ENCODE results near the gene RCBTB2.
"Not testable (repeated sequence)": the region's sequence is repeated elsewhere in the genome, so short reads cannot be mapped to it uniquely, and the experiment has no call there.

Gene RCBTB2

DNA sequence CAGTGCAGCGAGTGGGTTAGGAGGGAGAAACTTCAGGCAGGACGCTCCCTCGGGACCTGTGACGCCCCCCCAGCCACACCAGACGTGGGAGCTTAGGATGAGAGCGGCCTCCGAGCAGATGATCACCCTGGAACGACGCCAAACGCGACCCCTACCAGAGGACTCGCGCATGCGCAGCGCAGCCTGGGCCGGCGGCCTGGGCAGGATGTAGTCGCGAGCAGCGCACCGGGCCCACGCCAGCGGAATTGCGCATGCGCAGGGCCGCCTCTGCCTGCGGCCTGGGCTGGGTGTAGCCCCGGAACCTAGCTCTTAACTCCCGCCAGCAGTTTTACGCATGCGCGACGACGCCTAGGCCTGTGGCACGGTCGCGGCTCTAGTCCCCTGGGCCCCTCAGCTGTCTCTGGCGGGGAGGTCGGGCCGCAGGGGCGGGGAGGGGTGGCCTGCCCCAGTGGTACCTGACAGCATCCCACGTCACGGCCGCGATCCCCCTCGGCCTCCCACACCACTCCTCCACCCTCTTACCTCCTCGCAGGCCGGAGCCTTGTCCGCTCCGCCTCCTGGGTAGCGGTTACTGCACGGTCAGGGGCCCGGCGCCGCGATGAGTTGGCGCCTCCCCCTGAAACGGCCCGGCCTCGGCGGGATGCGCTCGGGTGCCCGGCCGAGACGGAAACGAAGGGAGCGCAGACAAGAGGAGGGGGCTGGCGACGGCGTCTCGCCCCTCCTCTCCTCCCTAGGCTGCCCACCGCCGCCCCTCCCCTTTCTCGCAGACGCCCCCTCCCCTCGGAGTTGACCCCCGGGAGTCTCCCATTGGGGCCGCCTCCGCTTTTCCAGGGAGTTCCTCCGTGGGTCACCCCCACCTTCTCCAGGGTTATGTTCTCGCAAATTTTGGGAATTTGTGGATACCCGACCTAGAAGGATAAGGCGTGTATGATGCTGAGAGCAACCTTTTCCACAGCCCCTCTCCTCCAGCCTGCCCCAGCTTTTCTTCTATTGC is at the start of gene RCBTB2:
Gene RCBTB2, minus strand, starts transcription at position 575 of the 994 bp plus-strand sequence. CDS start 11,141 bp downstream, outside the sequence.
- DNase-seq: peak; percentile 81 to 99 (median 94)

DNA sequence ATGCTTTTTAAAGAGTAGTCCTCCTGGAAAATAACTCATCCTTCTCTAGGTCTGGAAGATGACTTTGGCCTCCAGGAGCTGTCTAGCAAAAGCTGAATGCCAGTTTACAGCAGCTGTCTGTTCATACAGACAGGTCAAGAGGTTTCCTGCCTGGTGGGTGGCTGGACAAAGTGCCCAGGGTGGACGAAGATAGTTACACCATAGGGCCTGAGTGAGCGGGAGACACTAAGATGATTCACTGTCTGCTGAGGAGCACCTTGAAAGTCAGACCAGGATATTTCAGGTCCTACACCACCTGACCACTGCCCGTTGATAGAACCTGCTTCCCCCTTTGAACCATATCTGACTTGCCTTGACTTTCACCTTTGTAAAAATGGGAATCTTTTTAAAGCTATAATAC is 49.2 kb upstream of the RCBTB2 start:
- DNase-seq: no peak

DNA sequence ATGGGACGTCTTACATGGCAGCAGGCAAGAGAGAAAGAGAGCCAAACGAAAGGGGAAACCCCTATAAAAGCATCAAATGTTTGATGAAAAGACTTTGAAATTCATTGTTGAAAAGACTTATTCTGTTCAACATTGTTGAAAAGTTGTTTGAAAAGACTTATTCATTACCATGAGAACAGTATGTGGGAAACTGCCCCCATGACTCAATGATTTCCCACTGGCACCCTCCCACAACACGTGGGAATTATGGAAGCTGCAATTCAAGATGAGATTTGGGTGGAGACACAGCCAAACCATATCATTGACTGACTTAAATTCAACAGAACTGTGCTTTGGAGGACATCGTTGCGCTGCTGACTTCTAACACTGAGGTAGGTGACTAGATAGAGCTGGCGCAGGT is 48.0 kb upstream of the RCBTB2 start:
- DNase-seq: no peak

DNA sequence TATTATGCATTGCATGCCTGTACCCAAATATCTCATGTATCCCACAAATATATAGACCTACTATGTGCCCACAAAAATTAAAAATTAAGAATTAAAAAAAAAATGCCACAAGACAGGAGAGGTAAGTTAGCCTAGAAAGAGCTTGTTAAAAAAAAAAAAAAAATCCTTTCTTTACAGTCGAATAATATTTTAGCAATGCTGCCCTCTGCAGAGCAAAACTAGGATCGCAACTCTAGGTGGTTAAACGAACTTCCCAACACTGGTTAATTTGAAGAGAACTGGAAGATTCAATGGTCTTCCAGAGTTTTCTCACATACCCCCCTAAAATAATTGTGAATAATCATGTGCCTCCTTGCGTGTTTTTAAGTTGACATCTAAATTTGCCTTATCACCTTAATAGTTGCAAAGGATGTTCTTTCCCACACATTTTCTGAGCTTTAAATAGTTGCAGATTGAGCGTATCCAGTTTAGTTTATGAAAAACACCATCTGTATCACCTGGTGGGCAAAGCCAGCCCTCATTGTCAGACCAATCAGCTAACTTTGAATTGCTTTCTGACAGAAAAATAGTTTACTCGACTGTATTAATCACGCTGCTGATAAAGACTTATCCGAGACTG is 47.4 kb upstream of the RCBTB2 start:
- DNase-seq: peak in 23 of 56 donors; percentile 6 to 84 (median 32)

DNA sequence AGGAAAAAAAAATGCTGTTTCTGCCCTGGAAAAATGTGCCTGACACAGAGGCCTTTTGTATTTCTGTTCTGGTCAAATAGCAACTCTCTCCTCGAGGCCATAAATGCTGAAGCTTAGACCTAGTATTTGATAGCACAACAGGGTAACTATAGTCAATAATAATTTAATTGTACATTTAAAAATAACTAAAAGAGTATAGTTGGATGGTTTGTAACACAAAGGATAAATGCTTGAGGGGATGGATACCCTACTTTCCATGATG is 47.0 kb upstream of the RCBTB2 start:
- not testable (repeated sequence) for DNase-seq

DNA sequence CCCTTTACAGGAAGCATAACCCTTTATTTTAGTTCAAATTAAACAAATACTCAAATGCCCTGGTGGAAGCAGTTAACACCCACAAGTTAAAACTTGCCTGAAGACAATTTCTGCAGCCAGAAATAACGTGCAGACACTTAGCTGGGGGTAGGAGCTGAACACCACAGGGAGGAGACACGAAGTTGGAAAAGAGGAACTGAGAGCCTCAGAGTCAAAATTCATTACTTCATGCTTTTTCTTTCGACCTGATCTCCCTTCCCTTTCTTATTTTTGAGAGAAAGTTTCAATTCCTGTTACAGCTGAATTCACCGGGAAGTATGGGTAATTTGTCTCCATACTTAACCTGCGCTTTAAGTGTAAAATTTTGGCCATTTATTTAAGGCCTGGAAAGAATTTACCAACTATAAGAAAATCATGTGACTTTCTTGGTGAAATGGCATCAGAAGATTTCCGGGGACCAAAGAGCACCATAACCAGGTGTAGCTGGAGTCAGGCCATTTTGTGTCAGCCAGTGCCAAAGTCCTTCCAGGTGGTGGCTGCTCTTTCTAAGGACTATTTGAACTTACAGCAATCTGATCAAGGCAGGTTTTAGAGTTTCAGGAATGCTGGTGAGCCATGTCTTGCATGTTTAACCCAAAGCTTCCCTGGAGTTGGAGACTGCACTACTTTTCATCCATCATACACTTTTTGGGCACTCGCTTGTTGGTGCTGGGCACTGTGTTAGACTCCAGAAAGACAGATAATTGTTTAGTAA is 46.5 kb upstream of the RCBTB2 start:
- DNase-seq: no peak

DNA sequence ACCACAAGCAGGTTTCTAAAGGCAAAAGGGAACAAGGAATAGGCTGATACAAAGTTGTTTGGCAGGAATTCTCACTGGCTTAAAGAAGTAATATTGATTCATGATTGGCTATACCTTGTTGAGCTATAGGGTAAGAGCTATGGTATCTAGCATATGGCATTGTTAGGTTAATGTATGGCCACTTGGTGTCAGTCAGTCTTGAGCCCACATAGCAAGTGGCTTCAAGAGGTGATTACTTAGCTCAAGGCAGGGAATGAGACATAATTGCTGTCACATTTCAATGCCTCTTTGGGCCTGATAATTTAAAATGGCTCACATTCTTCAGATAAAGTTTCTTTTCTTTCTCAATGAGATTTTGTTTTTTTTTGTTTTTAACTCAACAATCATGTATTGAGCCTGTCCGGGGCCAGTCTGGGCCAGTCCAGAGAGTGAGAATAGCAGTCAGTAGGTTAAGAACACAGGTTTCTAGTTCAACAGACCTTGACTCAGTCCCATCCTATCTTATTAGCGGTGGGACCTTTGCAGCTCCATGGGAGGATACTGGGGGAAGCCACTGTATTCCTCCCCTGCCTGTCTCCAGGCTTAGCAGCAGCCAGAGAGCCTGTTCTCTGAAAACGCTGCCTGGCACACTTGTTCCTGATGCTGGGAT is 45.8 kb upstream of the RCBTB2 start:
- no peak for DNase-seq

DNA sequence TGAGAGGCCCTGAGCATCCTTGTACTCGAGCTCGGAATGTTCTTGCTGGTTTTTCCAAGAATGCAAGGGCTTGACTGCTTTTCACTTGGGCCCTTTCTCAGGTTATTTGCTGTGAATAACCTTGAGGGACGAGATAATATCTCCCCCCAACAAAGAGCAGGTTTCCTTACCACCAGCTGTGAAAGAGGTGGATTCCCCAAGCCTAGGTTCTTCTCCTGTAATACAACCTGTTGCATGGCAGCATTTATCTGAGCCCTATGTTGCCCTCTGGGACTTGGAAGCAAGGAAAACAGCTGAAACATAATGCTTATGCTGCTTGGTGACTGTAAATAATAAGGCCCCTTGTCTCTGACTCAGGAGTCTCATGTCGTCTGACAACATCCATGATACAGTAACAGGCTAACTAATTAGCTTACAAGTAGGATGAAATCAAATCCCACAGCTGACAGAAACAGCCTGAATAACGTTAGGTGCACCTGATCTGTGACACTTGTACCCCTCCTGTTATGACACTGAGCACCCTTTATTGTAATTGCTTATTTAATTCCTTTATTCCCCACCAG is 43.6 kb upstream of the RCBTB2 start:
- DNase-seq: no peak

DNA sequence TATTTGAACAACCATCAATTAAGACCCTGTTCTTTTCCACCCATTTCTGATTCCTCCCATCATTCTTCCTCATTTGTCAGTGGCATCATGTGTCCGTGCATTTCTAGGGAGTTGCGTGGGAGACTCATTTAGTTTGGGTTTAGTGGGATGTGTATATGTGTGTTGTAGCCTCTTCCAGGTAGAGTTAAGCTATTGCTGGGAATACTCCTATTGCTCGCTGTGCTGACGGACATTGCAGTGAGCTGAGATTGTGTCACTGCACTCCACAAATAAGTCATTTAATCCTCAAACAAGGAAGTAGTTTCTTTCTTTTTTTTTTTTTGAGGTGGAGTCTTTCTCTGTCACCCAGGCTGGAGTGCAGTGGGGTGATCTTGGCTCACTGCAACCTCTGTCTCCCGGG is 42.2 kb upstream of the RCBTB2 start:
- no peak for DNase-seq

DNA sequence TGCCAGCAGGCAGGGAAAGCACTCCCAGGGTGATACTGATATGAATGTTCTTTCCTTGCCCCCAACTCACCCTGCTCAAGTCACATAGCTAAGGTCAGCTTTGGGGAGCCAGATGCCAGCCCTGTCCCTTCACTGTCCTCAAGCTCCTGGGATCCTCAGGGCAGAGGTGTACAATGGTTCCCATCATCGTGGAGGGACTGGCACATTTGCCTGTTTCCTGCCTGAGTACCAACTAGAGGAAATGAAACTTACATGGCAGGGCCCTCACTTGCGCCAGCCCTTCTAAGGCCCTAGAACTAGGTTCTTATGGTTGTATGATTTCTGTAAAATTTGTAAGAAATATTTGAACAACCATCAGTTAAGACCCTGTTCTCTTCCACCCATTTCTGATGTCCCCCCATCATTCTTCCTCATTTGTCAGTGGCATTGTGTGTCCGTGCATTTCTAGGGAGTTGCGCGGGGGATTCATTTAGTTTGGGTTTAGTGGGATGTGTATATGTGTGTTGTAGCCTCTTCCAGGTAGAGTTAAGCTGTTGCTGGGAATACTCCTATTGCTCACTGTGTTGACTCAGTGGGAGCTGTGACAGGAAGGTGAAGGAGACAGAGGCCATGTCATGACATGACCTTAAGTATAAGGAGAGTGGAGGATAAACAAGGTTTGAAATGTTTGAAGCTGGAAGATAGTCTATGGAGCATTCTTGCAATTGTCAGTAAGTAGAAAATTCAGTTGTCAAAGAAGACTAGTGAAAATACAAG is 41.3 kb upstream of the RCBTB2 start:
- DNase-seq: peak in 1 of 56 donors; percentile 34

DNA sequence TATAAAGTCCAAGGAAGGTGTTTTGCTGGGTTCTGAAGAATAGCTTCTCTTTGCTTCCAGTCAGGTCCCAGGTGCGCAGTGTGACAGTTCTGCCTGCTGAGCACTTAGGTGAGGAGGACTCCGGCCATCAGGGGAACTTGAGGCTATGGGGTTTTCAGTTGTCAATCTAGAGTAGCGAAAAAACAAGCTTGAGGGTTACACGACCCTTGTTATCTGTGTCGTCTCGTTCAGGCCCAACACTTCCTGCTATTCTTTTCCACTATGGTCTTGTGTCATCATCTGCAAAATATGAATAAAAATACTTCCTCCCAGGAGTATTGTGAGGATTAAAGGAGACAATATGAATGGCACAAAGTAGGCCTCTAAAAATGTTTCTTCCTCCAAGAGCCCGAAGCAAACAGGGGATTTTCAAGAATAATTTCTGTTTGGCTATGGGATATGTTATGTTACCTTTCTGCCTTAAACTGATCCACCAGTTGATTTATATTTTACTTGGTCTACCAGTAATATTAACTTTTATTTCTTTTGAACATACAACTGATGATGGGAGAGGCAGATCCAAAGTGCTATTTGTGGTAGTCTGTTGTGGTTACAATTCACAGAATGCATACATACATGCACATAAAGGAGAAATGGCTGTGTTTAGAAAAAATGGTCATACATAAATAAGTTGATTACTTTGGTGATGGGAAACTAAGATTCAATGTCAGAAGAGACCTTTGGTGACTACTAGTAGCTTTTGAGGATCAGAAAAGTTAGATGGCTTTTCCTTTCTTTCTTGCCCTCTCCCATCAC is 40.5 kb upstream of the RCBTB2 start:
- DNase-seq: no peak

DNA sequence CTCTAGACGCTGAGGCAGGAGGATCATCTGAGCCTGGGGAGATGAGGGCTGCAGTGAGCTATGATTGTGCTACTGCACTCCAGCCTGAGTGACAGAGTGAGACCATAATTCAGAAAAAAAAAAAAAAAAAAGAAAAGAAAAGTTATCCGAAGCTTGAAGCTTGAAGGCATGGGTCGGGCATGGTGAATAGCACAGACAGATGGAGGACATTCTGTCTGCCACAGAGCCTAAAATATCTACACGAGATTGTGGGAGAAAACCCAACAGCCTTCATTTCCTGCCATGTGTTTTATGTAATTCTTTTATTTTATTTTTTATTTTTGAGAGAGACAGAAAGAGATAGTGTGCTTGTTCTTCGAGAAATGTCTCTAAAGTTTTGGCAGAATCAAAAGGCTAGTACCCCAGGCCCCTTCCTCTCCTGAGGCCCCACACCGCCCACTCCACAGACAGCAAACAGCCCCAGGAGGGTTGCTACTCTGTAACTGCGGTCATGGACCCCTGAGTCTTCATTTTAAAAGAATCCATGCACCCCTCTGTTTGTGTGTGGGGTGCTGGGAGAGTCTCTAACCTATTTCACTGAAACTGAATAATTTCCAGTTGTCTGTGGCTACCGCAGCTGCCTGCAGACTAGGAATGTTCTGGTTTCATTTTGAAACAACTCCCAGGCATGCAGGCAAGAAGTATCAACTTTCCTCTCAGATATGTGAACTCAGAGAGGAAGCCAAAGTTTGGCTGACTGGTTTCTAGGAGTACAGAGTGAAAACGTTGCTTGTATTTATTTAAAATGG is 38.4 kb upstream of the RCBTB2 start:
- peak in 2 of 56 donors; percentile 14 to 16 for DNase-seq

DNA sequence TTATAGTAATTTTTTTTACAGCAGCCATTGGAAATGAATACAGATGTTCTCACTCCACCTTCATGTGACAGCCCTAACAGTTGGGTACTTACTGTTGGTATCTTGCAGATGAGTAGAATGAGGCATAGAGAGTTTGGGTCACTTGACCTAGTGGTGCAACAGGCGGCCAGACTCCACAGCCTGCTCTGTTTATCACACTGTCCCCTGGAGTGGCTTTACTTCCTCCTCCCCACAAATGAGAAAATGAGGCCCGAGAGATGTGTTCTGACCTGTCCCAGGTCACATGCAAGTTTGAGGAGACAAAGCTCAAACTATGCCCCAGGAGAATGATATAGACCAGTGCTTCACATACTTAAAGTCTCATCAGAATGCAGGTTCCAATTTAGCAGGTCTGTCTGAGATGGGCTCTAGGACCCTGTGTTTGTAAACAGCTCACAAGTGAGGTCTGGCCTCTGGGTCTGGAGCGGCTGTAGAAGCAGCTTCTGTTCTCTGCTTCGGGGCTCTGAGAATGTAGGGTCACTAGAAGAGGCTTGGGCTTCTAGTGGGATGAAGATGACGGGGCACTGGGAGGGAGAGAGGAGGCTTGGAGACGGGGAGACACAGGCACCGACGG is 37.4 kb upstream of the RCBTB2 start:
- DNase-seq: no peak

DNA sequence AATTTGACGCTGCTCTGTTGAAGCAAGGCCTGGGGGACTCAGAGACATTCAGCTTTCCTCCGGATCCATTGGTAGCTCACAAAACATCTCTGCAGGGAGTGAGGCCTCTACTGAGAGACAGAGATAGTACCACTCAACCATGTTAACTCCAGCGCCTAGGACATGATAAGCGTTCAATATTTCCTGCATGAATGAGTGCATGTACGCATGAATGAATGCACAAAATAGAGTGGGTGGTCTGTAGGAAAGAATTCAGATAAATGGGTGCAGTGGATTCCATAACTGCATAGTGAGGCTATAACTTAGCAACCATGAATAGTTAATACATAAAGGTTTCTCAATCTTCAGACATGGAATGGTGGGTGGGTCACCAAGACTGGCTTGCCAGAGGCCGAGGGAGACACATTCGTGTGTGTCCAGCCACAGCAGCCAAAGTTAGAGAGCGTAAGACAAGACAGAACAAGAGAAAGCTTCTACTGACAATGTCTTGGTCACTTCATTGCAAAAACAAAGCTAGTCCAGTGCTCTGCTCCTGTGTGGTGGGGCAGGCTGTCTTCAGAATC is 36.3 kb upstream of the RCBTB2 start:
- DNase-seq: no peak

DNA sequence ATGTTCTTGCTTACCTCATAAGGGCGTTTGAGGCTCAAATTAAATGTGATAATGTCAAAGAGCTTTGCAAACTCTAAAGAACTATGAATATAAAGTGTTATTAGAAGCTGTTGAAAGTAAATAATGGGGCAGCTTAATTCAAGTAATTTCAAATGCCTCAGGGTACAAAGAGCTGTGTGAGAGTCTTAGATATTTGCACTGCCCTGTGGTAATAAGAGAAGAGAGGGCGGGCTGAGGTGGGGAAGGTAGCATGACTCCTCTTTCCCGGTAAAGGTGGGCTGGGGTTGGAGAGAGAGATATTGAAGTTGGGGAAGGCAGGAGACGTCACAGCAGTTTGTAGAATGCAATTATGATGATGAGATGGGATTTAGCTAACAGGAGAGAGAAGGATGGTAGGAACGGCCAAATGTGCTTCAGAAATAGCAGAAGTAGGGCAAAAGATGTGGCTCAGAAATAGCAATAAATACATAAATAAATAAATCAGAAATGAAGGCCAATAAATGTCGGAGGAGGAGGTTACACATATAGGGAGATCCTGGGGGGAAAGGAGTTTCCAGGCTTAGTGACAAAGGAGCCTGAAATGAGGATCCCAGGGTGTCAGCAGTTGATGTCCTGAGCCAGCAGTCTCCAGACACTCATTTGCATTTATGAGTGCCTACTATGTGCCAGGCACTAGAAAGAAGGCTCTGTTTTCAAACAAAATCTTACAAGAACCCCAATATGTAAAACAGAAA is 35.7 kb upstream of the RCBTB2 start:
- DNase-seq: no peak

DNA sequence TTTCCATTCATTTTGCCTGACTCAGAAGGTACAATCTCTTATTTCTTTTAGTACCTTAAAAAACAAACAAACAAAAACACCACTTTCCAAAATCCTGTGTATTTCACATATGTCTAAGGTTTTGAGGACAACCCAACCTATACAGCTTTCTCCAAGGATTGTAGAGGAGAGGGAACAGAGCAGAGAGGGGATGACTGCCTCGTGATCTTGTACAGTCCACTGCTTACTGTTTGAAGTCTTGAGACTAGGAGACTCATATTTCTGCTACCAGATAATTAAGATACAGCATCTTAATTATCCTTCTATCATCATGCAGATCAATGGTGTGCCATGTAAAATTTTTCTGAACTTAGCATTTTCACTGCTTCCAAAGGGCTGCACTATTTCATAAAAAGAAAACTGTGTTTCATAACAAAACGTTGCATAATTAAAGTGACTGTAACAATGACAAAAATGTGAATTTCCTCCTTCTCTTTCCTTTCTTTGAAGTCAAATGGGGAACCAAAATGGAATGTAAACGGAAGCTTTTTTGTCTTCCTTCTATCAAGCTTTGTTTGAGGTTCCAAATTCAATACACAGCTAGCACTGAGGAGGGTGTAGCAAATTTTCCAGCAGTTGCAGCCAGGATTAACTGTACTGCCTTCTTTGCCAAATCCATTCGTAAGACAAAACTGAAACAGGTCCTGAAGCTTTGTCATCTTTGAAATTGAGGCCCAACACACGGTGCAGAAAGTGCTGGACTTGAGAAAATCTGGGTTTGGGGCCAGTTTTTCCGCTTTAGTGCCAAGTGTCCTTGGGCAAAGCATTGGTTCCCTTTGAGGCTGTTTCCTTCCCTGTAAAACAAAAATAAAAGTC is 34.9 kb upstream of the RCBTB2 start:
- DNase-seq: peak in 1 of 56 donors; percentile 12
